ENCODE results near the gene ITGAV.

ITGAV gene

DNA sequence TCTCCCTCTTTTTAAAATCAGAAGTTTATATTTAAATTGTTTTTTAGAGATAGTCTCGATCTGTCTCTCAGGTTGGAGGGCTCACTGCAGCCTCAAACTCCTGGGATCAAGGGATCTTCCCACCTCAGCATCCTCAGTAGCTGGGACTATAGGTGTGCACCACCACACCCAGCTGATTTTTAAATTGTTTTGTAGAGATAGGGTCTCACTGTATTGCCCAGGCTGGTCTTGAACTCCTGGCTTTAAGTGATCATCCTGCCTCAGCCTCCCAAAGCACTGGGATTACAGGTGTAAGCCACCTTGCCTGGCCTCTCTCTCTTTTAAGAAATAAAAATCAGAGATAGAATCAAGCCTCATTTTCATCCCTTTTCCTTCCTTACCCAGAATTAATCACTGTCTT lies 126.1 kb downstream of the ITGAV start:
- no peak for DNase-seq (ENCODE audit: extremely low read depth in 1 of 2, low read depth in 1 of 2)

DNA sequence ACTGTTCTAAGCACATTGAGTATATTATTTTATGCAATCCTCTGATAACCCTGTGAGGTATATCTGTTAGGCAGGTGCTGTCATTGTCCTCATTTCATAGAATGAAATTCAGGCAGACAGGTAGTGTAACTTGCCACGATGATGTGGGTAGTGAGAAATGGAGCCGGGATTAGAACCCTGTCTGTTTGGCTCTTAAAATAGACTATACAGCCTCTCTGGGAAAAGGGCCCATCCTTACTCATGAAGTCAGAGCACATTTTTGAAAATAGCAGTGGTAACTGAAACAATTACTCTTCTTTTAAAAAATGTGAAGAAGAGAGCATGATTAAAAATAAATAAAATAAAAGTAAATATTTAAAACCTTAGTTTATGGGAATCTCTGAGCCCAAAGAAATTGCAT lies 127.0 kb downstream of the ITGAV start:
- DNase-seq (ENCODE audit: extremely low read depth in 1 of 2, low read depth in 1 of 2) = no peak

DNA sequence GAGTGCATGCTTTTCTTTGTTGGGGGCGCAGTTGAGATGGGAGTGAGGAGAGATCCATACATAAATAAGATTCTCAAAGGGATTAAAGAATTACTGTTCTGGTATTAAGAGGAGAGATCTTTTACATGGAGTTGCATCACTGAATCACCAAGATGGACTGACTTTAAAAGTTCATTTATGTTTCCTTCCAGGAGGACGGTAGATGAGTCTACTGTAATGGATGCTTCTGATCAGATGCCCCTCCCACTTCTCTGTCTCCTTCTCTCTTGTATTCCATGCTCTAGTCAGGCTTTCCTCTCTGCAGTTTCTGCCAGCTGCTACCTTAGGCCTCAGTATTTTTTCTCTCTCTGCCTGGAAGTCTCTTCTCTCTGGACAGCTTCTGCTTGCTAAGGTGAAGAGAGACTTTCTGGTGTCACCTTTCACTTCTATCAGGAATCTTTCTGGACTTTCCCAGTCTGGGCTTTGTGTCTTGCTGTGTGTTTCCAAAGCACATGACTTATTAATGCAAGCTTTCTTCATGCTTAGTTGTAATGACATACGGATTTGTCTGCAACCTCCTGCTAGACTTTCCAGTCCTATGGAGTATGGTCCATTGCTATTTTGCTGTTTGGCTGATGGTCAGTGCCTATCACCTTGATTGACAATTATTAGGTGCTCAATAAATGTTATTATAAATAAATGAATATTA lies 127.6 kb downstream of the ITGAV start:
- no peak for DNase-seq (ENCODE audit: extremely low read depth in 1 of 2, low read depth in 1 of 2)

DNA sequence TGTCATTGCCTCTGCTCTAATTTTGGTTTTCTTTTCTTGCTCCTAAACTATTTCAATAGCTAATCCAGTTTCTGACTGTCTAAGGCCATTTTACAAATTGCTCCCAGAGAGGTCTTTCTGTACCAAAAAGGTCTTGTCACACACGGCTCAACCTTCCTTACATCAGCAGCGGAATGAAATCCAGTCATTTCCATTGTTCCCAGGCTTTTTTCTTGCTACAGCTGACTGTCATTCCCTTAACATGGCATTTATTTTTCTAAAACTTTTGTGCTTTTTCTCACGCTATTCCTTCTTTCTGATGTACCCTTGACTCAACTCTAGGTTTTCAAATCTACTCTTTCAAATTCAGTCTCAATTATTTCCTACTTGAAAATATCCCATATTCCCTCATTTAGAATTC lies 128.3 kb downstream of the ITGAV start:
- DNase-seq (ENCODE audit: extremely low read depth in 1 of 2, low read depth in 1 of 2) = no peak

DNA sequence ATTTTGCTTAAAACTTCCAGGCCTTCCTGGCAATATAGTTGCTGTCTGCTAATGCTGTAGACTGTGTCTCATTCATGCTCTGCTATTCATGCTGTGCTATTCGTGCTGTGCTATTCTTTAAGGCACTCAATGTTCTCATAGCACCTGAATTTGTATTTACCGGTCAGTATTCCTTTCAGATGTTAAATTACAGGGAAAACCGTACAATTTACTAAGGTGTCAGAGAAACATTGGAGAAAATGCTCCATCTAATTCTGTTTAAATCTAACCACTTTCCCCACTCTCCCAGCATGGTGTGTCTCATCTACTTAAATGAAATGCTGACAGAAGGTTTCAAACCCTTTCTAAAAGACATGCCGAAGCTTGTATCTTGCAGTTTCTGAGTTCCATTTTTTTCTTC lies 129.0 kb downstream of the ITGAV start:
- no peak for DNase-seq (ENCODE audit: extremely low read depth in 1 of 2, low read depth in 1 of 2)

DNA sequence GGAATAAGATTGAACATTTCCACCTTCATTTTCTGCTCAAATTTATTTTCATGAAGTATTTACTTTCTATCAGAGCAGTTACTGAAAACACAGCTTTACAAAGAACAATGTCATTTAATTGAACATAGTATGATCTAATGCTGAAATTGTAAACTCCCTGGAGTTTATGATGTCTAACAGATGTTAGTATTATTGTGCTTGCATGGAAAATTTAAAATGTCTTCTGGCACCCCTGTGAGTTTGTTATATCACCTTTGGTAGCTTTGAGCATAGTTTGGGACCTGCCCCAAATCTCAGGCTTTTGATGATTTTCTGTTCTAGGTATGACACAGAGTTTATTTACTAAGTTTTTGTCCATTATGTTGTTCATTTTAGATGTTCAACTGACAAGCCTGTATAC lies 132.1 kb downstream of the ITGAV start:
- no peak for DNase-seq (ENCODE audit: extremely low read depth in 1 of 2, low read depth in 1 of 2)

DNA sequence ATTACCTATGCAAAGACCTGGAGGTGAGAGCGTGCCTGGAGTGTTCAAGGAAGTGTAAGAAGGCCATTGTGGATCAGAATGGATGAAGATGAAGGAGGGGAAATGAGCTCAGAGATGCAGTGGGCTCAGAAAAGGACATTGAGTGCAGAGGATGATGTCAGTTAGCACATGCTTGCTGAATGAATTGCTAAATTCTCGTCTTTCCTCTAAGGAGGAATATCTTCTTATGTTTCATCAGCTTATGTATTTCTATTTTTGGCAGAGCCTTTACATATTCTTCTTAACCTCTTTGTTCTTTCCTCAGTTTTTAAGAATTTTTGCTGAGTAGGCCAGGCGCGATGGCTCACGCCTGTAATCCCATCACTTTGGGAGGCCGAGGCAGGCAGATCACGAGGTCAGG lies 134.9 kb downstream of the ITGAV start:
- DNase-seq (ENCODE audit: extremely low read depth in 1 of 2, low read depth in 1 of 2) = no peak

DNA sequence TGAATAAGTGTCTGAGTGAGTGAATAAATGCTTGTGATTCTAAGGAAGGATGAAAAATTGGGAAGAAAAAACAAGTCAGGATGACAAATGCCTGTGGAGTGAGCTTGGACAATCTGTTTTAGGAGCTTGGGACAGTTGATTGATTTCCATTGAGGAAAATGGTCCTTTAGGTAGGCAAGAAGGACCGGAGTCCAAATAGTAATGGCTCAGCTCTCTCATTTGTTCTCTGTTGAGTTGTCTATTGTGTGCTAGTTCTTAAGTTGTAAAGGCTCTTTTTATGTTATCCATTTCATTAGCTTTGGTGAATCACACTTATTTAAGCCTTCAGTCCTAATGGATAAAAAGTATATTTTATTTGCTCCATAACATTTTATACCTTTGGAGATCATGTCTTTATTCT lies 135.9 kb downstream of the ITGAV start:
- no peak for DNase-seq (ENCODE audit: extremely low read depth in 1 of 2, low read depth in 1 of 2)

DNA sequence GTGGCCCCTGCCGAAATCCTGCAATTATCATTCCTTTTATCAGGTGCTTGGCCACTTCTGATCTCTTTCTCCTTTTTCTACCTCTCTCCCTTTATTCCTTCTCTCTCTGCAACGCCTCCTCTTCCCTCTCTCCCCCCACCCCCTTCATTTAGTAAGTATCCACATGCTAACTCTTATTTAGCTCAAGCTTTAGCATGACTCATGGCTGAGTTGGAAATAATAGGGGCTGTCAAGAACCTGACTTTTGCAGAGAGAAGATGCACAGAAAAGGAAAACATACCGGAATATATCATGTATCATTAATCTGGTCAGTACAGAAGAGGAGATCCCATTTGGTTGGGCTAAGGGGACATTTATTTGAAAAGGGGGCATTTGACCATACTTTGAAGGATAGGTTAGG lies 137.1 kb downstream of the ITGAV start:
- no peak for DNase-seq (ENCODE audit: extremely low read depth in 1 of 2, low read depth in 1 of 2)

DNA sequence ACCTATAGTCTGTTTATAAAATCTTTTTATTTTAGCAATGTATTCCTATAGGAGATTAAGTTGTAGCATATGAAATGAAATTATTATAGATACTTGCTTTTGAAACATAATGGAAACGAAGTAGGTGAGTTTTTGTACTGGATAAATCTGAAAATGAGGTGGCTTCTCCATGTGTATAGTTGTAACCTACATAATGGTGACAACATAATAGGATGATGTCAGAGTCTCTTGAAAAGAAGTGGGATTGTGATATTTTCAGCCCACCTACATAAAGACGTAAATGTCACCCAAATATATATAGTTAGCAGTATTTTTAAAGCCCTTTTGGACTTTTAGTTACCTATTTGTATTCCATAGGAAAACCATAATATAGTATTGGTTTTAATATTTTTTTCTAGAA lies 138.8 kb downstream of the ITGAV start:
- no peak for DNase-seq (ENCODE audit: extremely low read depth in 1 of 2, low read depth in 1 of 2)

All from activated CD8-positive, alpha-beta memory T cell treated with anti-CD3 and anti-CD28 coated beads for 1 hour (primary cell).